ENCODE measurements around the gene TRIM32.

The TRIM32 gene

DNA sequence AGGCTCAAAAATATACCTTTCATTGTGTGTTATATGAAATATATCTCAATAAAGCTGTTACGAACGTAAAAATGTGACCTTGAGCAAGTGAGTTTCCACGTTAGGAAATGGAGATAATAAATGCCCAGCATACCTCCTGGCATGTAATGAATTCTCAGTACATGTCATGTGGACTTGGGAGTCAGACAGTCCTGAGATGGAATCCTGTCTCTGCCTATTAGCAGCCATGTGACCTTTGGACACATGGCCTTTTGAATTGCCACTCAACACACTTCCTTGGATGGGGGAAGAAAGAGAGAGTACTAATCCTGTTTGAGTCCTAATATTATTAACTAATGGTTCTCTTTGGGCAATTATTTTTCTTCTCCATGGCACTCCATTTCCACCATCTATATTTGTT is 25.7 kb downstream of the TRIM32 start:
- no peak for DNase-seq

DNA sequence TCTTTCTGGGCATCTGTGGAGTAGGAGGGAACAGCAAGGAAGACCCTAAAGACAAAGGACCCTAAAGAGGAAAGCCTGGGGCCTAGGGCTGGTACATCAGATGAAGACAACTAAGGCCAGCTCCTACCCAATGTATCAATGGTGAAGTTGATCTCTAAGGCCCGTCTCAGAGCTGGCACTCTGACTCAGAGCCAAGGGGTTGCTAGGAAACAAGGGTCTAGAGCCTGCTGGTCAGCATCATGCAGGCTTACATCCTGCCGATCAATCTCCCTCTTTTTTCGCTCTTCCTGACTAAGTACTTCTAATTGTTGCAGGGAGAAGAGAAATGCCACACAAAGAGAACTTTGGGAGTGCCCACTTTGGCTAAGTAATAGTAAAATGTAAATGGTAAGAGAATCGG is 26.2 kb downstream of the TRIM32 start:
- no peak for DNase-seq

DNA sequence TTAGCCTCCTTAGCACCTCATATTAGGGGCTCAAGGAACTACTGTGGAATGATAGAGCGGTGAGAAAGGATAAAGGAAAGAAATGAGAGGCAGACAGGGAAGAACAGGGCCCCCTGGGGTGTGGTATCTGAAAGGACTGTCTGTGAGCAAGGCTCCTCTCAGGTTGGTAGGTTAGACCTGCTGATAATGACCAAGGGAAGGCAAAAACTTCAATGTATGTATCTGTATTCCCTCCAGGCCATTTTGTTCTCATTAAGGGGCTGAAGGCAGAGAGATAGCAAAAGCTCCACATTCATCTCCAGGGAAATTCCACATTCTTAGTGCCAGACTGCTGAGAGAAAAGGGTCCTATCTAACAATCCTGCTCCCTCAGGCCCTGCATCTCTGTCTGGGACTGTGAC is 28.6 kb downstream of the TRIM32 start:
- no peak for DNase-seq

DNA sequence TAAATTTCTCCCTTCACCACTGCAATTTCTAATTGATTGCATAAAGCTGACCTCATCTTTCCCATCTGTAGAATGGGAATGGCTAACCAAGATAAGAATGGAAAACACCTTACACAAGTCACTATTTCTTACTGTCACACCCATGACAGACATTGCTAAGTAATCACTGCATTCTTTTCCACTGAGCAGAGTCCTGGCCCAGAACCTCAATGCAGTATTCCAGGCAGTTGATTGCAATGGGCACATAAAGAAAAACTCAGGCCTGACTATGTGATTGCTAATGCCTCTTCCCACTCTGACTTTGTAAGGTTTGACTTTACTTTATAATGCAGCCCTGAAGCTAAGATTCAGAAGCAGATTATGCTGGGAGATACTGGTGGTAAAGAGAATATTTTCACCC is 29.3 kb downstream of the TRIM32 start:
- no peak for DNase-seq

GRCh38 chr9:116717150-116717549 is 30.0 kb downstream of the TRIM32 start:
- no peak for DNase-seq

- no peak for DNase-seq
Measured at GRCh38 chr9:116718111-116718510, 31.0 kb downstream of the TRIM32 start.

- no peak for DNase-seq
Measured at GRCh38 chr9:116720111-116720510, 33.0 kb downstream of the TRIM32 start.

GRCh38 chr9:116721411-116721810 is 34.3 kb downstream of the TRIM32 start:
- no peak for DNase-seq

GRCh38 chr9:116721944-116722343 is 34.8 kb downstream of the TRIM32 start:
- DNase-seq = no peak

DNA sequence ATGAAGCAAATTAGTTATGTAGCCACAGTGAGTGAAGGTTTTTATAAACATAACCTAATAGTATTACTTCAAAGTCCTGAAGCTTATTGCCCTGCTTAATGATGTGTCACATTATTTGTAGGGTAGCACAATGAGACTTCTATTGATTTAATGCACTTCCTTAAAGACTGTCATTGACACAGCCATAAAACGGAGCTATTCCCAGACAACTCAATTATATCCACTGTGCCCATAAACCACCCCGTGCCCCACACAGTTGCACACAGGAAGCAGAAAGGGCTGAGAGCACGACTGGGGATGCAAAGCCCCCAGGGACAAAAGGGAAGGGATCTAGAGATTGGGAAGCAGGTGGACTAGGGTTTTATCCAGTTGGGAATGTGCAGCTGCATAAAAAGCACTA is 37.0 kb downstream of the TRIM32 start:
- DNase-seq = no peak

DNA sequence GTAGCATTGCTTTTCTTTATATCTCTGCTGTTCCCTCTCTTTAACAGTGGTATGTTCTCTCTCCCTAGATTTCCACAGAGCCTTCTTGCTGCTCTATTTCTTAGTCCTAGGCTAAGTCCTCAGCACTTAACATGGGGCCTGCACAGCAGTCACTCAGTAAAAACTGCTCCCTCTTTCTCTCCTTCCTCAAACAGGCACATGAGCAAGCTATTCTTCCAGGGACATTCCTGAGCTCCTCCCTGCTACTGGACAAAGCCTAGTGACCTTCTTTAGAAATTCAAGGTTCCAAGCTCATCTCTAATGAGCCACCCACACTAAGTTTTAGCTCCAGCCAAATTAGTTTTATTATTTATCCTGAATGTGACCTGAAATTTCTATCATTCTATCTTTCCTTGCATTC is 39.5 kb downstream of the TRIM32 start:
- DNase-seq = no peak

GRCh38 chr9:116733010-116733641 is 46.0 kb downstream of the TRIM32 start:
- DNase-seq = no peak

- no peak for DNase-seq
Measured at GRCh38 chr9:116736399-116737151, 49.5 kb downstream of the TRIM32 start.

DNA sequence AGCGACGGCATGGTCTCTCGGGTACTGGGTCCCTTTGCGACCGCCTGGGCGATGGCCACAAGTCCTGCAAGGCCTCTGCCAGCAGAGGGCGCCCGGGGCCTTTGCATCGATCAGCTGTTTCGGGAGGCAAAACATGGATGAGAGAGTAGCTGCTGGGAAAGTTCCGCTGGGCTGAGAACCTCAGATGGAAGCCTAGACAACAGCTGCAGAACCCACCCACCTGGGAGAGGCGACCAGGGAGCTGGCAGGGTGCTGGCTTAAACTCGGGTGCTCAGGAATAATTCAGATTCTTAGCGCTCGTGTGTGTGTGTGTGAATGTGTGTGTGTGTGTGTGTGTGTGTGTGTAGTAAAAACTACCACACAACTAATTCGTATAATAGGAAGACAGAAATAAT is 50.0 kb downstream of the TRIM32 start:
- peak; percentile 6 for DNase-seq

DNA sequence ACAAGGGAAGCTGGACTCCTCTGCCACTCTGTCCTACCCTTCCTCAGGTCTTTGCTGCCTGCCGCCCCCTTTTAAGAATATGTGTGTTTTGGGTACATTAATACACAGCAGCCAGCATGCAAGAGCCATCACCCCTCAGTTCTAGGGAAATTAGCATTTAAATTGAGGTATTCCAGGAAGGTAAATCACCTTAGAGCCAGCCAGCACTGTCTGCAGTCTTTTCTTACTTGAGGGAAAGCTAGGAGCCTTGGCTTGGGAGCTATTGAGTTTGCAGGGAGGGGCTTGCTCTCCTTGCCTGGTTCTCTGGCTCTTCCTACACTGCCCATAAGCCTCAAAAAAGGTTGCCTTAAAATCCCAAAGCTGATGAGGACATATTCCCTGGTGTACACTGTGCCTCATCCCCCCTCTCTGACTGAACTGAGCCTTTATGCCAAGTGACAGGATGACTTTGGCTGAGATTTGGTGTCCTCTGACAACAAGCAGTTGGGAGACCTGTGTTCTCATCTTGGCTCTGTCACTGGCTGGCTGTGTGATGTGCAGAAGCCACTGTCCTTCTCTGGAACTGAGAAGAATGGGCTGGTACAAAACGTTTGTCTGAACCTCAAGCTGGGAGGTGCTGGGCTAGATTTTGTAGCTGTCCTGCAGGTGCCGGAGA is 54.1 kb downstream of the TRIM32 start:
- DNase-seq = no peak

GRCh38 chr9:116741742-116742141 is 54.6 kb downstream of the TRIM32 start:
- no peak for DNase-seq

DNA sequence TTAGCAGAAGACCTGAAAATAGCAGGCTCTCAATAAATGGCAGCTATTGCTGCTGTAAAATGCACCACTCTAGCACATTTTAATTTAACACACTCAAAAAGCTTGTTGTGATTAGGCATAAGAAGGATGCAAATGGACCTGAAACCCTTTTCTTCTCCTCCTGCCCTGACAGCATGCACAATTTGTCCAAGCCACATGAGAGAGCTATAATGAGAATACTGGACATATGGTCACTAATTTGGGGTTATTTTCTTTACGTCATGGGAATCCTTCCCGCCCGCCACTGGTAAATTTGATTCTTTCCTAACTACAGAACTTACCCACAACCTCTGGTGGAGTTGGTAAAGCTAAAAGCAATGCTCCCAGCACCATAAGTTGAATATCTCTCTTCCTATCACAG is 62.1 kb downstream of the TRIM32 start:
- DNase-seq = no peak

GRCh38 chr9:116749772-116750171 is 62.7 kb downstream of the TRIM32 start:
- no peak for DNase-seq

- no peak for DNase-seq
Measured at GRCh38 chr9:116750510-116750909, 63.4 kb downstream of the TRIM32 start.
